Measurements from ENCODE around the gene SGCD. TPM values are rescaled to one million over a fixed set of nuclear protein-coding genes. Genes with fewer than 3 reads are reported as not detected.
A peak's percentile ranks its signal among the peaks of the same experiment; 100 is the strongest.

Gene SGCD
- total RNA-seq, 4 donors from 2014 or later = 0.37 to 3.7 (median 2.4) TPM

GRCh38 chr5:156561651-156562050 is 234.7 kb downstream of the SGCD start:
- WGBS, 2 donors (ENCODE audit: low coverage in 1 of 2) = 75 to 79% methylated on average over 1 of the region's 1 CpG
- intact Hi-C loops (cut with DNase I; ENCODE audit: low total_unique reads) = no loop called here
- H3K27me3 ChIP-seq = no peaks in the 10 kb centered on the region
- TF ChIP-seq POLR2A (IDR thresholded peaks at IDR 0.05) (no peak), POLR2AphosphoS5 (IDR thresholded peaks at IDR 0.05) (no peak), CTCF (IDR thresholded peaks at IDR 0.05) (no peak), EP300 (IDR thresholded peaks at IDR 0.05; ENCODE audit: low read depth) (no peak)
- in situ Hi-C loops (cut with MboI; ENCODE audit: low pct_ligation_motif_present in 1 of 4, low pct_unique_long_range_greater_than_20kb in 1 of 4, low sequenced_read_pairs in 3 of 4) = no loop called here
- no peak overlapping the region for H3K4me3 ChIP-seq
- H3K27ac ChIP-seq = no peak overlapping the region
- no peak for DNase-seq
- no peaks in the 10 kb centered on the region for H3K9me3 ChIP-seq
- no peaks in the 10 kb centered on the region for H3K36me3 ChIP-seq
- no peaks in the 10 kb centered on the region for H3K4me1 ChIP-seq

- H3K4me3 ChIP-seq = no peak overlapping the region
- DNase-seq = no peak
- H3K4me1 ChIP-seq = no peaks in the 10 kb centered on the region
- no peaks in the 10 kb centered on the region for H3K9me3 ChIP-seq
- no peak for TF ChIP-seq EP300 (IDR thresholded peaks at IDR 0.05; ENCODE audit: low read depth)
- H3K36me3 ChIP-seq = no peaks in the 10 kb centered on the region
- no peak overlapping the region for H3K27ac ChIP-seq
- H3K27me3 ChIP-seq = no peaks in the 10 kb centered on the region
- in situ Hi-C loops (cut with MboI; ENCODE audit: low pct_ligation_motif_present in 1 of 4, low pct_unique_long_range_greater_than_20kb in 1 of 4, low sequenced_read_pairs in 3 of 4) (no loop called here), intact Hi-C loops (cut with DNase I; ENCODE audit: low total_unique reads) (no loop called here)
These were observed 243.7 kb downstream of the SGCD start for GRCh38 chr5:156570615-156571014.

GRCh38 chr5:156581725-156582124 is 254.8 kb downstream of the SGCD start:
- H3K36me3 ChIP-seq = no peaks in the 10 kb centered on the region
- H3K4me3 ChIP-seq = no peak overlapping the region
- DNase-seq = no peak
- H3K27me3 ChIP-seq = no peaks in the 10 kb centered on the region
- H3K27ac ChIP-seq = peak overlapping the region in 3 of 4 donors; percentile 37 to 62 (median 48)
- TF ChIP-seq POLR2AphosphoS5 (IDR thresholded peaks at IDR 0.05) (peak in 2 of 3 donors; percentile 19 to 41), EP300 (IDR thresholded peaks at IDR 0.05; ENCODE audit: low read depth) (no peak), POLR2A (IDR thresholded peaks at IDR 0.05) (no peak)
- in situ Hi-C loops (cut with MboI; ENCODE audit: low pct_ligation_motif_present in 1 of 4, low pct_unique_long_range_greater_than_20kb in 1 of 4, low sequenced_read_pairs in 3 of 4) = no loop called here
- 79 to 81% methylated on average over 2 to 3 of the region's 3 CpGs for WGBS, 2 donors (ENCODE audit: low coverage in 1 of 2)
- H3K4me1 ChIP-seq = peaks cover 0 to 11% (median 5%) of the 10 kb centered on the region in 4 donors
- no peaks in the 10 kb centered on the region for H3K9me3 ChIP-seq
- intact Hi-C loops (cut with DNase I; ENCODE audit: low total_unique reads) = no loop called here

GRCh38 chr5:156582193-156582598 is 255.2 kb downstream of the SGCD start:
- 27 to 42% methylated on average over 2 of the region's 2 CpGs for WGBS, 2 donors (ENCODE audit: low coverage in 1 of 2)
- intact Hi-C loops (cut with DNase I; ENCODE audit: low total_unique reads) (no loop called here), in situ Hi-C loops (cut with MboI; ENCODE audit: low pct_ligation_motif_present in 1 of 4, low pct_unique_long_range_greater_than_20kb in 1 of 4, low sequenced_read_pairs in 3 of 4) (no loop called here)
- peaks cover 0 to 11% (median 5%) of the 10 kb centered on the region in 4 donors for H3K4me1 ChIP-seq
- no peaks in the 10 kb centered on the region for H3K9me3 ChIP-seq
- DNase-seq = no peak
- peak overlapping the region in 3 of 4 donors; percentile 37 to 62 (median 48) for H3K27ac ChIP-seq
- H3K27me3 ChIP-seq = no peaks in the 10 kb centered on the region
- H3K36me3 ChIP-seq = no peaks in the 10 kb centered on the region
- TF ChIP-seq POLR2AphosphoS5 (IDR thresholded peaks at IDR 0.05) (peak in 1 of 3 donors; percentile 13), CTCF (IDR thresholded peaks at IDR 0.05) (no peak), EP300 (IDR thresholded peaks at IDR 0.05; ENCODE audit: low read depth) (peak; percentile 82), POLR2A (IDR thresholded peaks at IDR 0.05) (no peak)
- no peak overlapping the region for H3K4me3 ChIP-seq

- Histone ChIP-seq H3K9me3 (no peaks in the 10 kb centered on the region), H3K27ac (peak overlapping the region in 3 of 4 donors; percentile 44 to 62 (median 44)), H3K4me3 (no peak overlapping the region), H3K4me1 (peaks cover 0 to 11% (median 5%) of the 10 kb centered on the region in 4 donors), H3K36me3 (no peaks in the 10 kb centered on the region), H3K27me3 (no peaks in the 10 kb centered on the region)
- in situ Hi-C loops (cut with MboI; ENCODE audit: low pct_ligation_motif_present in 1 of 4, low pct_unique_long_range_greater_than_20kb in 1 of 4, low sequenced_read_pairs in 3 of 4) = no loop called here
- TF ChIP-seq EP300 (IDR thresholded peaks at IDR 0.05; ENCODE audit: low read depth) (no peak), CTCF (IDR thresholded peaks at IDR 0.05) (no peak), POLR2A (IDR thresholded peaks at IDR 0.05) (no peak), POLR2AphosphoS5 (IDR thresholded peaks at IDR 0.05) (no peak)
- intact Hi-C loops (cut with DNase I; ENCODE audit: low total_unique reads) = no loop called here
- DNase-seq = no peak
These were observed 257.9 kb downstream of the SGCD start for GRCh38 chr5:156584871-156585270.

All from transverse colon (tissue), 4 donors.